GOT3 (cell line): ENCODE measurements around the gene ATP6V1F.

Source experiments
- DNase-seq: peaks from one replicate; lab custom pipeline; 2025; ENCODE audit warnings: mixed read lengths; lab: John Stamatoyannopoulos, UW

ATP6V1F gene

GRCh38 chr7:128869138-128869943 is 6.7 kb downstream of the ATP6V1F start:
- no peak for DNase-seq

- no peak for DNase-seq
Measured at GRCh38 chr7:128869944-128870285, 7.3 kb downstream of the ATP6V1F start.

DNA sequence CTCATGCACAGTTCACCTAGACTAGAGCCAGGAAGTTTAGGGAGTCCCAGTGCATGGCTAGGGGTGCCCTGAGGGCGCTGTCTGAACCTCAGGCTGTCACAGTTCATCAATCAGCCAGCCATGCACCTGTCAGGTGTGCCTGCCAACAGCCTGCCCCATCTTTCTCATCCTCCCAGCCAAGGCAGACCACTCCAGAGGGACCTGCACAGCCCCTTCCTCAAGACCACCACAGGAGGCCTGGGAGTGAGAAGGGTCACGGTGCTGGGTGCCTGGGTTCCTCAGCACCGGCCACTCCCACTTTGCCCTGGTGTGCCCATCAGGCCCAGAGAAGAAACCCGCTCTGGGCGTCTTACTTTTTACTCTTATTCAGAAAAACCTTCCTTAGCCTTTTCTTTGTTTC is 8.4 kb downstream of the ATP6V1F start:
- DNase-seq, result no peak

- DNase-seq, result no peak
Measured at GRCh38 chr7:128872394-128872824, 9.8 kb downstream of the ATP6V1F start.

DNA sequence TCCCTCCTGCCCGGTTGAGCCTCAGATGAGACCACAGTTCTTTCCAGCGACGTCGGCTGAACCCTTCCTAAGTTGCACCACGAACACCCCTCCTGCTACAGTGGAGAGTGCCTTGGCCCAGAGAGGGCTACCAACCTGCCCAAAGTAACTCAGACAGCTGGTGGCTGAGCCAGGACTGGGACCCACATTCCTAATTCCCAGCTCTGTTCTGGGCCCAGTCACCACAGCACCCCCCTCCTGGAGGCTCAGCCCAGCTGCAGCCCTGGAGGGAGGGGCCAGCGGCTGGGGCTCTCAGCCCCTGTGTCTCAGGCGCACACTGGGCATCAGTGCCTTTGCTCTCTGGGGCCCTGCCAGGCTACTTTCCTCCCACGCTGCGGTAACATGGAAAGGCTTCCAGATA is 10.6 kb downstream of the ATP6V1F start:
- DNase-seq, result no peak

DNA sequence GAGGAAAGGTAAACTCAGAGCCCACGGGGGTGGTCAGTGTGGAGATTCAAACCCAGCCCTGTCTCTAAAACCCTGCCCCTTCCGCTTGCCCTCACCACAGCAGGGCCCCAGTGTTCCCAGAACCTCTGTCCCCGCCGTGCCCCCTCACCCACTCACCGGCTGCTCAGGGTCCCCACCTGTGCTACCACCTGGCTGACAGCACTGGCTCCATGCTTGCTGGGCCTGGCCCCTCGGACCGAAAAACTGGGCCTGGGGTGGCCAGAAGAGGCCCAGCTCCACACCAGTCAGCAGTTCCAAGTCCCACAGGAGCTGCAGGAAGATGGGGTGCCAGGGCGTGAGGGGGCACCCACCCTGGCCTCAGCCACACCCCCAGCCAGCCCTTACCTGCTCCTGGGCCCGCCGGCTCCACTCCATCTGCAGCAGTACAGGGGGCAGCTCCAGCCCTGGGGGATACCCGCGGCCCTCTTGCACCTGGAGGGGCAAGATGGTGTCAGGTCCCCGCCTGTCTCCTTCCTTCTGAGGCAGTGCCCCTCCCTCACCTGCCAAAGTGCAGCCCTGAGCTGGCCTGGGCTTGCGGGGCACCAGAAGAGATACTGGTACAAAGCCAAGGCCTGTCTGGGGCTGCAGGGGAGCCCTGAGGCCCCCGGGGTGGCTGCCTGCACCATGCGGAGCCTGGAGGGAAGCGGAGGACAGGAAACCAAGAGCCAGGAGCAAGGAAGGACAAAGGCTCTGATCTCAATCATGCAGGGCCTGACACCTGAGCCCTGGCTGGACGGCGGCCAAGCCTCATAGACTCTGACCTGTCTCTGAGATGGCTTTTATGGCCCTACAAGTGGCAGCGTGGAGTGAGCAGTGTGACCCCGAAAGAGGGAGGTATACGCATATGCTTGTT is 11.7 kb downstream of the ATP6V1F start:
- no peak for DNase-seq

DNA sequence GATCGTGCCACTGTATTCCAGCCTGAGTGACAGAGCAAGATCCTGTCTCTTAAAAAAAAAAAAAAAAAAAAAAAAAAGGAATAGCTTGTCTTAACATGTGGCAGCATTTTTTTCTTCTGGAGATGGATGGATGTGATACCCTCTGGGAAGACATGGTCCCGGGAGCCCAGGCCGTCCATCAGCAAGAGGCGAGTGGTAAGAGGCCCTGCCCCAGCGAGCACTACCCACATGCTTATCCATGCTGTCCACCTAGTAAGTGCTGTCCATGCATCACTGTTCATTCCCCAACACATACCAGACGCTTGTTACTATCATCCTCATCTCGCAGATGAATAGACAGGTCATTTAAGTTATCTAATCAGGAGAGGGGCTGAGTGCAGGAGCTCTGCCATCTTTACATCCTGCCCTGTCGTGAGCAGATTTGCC is 12.9 kb downstream of the ATP6V1F start:
- DNase-seq, result no peak

- DNase-seq, result no peak
Measured at GRCh38 chr7:128876127-128876526, 13.5 kb downstream of the ATP6V1F start.

- DNase-seq, result no peak
Measured at GRCh38 chr7:128876586-128876977, 13.9 kb downstream of the ATP6V1F start.

- no peak for DNase-seq
Measured at GRCh38 chr7:128876978-128877755, 14.5 kb downstream of the ATP6V1F start.

- no peak for DNase-seq
Measured at GRCh38 chr7:128877756-128878120, 15.1 kb downstream of the ATP6V1F start.

DNA sequence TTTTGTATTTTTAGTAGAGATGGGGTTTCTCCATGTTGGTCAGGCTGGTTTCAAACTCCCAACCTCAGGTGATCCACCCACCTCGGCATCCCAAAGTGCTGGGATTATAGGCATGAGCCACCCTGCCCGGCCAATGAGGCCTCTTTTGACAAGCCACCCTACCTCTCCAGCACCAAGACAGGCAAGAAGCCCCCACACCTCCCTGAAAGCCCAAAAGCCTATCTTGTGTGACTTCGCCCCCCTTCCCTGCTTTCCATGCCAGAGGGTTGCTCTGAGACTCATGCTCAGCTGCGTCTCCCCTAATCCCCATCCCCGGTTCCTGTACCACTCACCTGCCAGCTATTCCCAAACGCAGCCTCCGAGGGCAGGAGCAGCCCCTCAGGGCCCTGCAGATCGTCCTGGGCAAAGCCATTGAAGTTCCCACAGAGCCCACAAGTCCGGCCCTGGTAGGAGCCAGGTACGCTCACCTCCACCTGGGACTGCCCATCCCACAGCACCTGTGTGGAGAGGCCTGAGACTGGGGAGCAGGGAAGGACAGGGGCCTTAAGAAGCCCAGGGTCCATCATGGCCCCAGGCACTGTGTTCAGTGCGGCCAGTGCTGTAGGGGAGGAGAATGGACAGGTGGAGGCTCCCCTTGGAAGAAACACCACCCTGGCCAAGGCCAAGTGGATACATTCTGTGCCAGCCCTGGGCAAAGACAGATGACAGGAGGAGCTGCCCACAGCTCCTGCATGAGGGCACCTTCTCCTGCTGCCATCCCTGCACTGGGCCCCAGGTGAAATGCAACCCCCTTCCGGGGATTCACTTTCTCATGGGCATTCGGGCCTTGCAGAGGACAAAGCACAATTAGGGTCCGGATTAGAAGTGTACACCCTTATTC is 15.8 kb downstream of the ATP6V1F start:
- DNase-seq, result no peak

GRCh38 chr7:128879461-128879938 is 16.8 kb downstream of the ATP6V1F start:
- DNase-seq, result no peak

GRCh38 chr7:128879939-128880746 is 17.5 kb downstream of the ATP6V1F start:
- no peak for DNase-seq

- no peak for DNase-seq
Measured at GRCh38 chr7:128880791-128881457, 18.3 kb downstream of the ATP6V1F start.

GRCh38 chr7:128881458-128882125 is 18.9 kb downstream of the ATP6V1F start:
- no peak for DNase-seq

- no peak for DNase-seq
Measured at GRCh38 chr7:128882134-128882533, 19.5 kb downstream of the ATP6V1F start.

DNA sequence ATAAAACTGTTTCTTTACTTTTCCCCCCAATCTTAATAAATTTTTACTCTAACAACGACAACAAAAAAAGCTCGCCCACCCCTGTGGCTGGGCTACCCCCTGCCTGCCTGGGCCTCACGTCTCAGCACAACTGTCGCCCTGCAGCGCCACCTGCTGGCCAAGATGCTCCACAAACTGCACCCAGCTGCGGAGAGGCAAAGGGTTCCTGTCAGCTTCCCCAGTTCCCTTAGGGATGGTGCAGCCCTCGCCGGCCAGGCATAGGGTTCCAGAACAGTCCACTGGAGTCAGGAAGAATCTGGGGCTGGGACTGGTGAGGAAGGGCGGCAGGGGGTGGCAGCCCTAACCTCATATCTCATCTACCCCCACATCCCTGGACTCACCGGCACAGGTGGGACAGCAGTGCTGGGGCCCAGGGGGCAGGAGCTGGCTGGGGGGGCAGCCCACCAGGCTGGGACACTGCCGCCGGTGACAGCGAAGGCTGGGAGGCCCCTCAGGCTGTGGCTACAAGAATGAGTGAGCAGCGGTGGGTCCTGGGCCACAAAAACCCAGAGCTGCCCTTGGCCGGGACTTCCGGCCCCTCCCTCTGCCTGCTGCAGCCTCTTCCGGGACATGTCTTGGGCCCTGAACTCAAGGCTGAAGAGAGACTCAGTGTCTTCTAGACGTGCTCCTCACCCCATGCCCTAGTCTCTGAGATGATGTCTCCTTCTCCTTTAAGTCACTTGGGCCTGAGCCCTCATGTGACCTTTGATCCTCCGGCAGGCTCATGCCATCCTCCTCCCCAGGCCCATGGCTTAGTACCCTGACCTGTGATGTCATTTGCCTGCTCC is 21.2 kb downstream of the ATP6V1F start:
- peak; percentile 21 for DNase-seq
